Liver (tissue), 9 donors: ENCODE results near the gene MYL7. TPM values are rescaled to one million over a fixed set of nuclear protein-coding genes. Genes with fewer than 3 reads are reported as not detected.

Source experiments
- DNase-seq: peaks from one replicate; pipeline ENCODE4 v3.0.0-alpha.2; 2017; ENCODE audit warnings: low spot score
- H3K27ac ChIP-seq, 2 donors: one replicate each; pipeline ENCODE4 v1.7.0; 2013; ENCODE audit warnings: inconsistent platforms in 2 of 2, low read length in 2 of 2, control low read depth in 1 of 2, low read depth in 1 of 2, mild to moderate bottlenecking in 1 of 2
- H3K27me3 ChIP-seq, 4 donors: one replicate each; pipeline versions ENCODE4 v1.6.1 to v1.7.0; 2013; ENCODE audit warnings: low read length in 3 of 4, inconsistent platforms in 1 of 4, mild to moderate bottlenecking in 1 of 4, moderate library complexity in 1 of 4; ENCODE audit not compliant: control insufficient read depth in 4 of 4, insufficient read depth in 4 of 4
- H3K36me3 ChIP-seq, 4 donors: one replicate each; pipeline versions ENCODE4 v1.6.1 to v1.7.0; 2013; ENCODE audit warnings: low read length in 3 of 4, mild to moderate bottlenecking in 3 of 4, low read depth in 1 of 4, moderate library complexity in 1 of 4; ENCODE audit not compliant: control insufficient read depth in 4 of 4, insufficient read depth in 3 of 4
- H3K4me1 ChIP-seq, 4 donors: one replicate each; pipeline versions ENCODE4 v1.6.1 to v1.7.0; 2013; ENCODE audit warnings: low read length in 3 of 4, mild to moderate bottlenecking in 3 of 4, moderate library complexity in 1 of 4; ENCODE audit not compliant: control insufficient read depth in 4 of 4, insufficient read depth in 4 of 4
- H3K4me3 ChIP-seq, 3 donors: one replicate each; pipeline versions ENCODE4 v1.6.1 to v1.7.0; 2013; ENCODE audit warnings: low read length in 3 of 3, control low read depth in 1 of 3, low read depth in 1 of 3, mild to moderate bottlenecking in 1 of 3
- H3K9ac ChIP-seq, 2 donors: one replicate each; pipeline ENCODE4 v1.7.0; 2013; ENCODE audit warnings: low read length in 2 of 2, mild to moderate bottlenecking in 2 of 2, moderate library complexity in 2 of 2, control low read depth in 1 of 2, low read depth in 1 of 2
- H3K9me3 ChIP-seq, 4 donors: one replicate each; pipeline versions ENCODE4 v1.6.1 to v1.7.0; 2013; ENCODE audit warnings: low read length in 3 of 4; ENCODE audit not compliant: control insufficient read depth in 4 of 4
- ATF3 ChIP-seq: IDR thresholded peaks from 2 replicates; pipeline ENCODE4 v1.6.1; 2016; ENCODE audit warnings: antibody characterized with exemption
- CTCF ChIP-seq: fragments of 150-350 bp; IDR thresholded peaks from 2 replicates; pipeline ENCODE4 v1.5.1; 2017; ENCODE audit warnings: improper control_type of control experiment, low read depth, low read length; ENCODE audit not compliant: missing input control
- EGR1 ChIP-seq, 2 donors: IDR thresholded peaks; 2 replicates each; pipeline ENCODE4 v1.6.1; 2016 to 2018; ENCODE audit warnings: antibody characterized with exemption in 2 of 2, low read depth in 2 of 2
- FOXA1 ChIP-seq: IDR thresholded peaks from 2 replicates; pipeline ENCODE4 v1.6.1; 2016; ENCODE audit warnings: antibody characterized with exemption
- FOXA2 ChIP-seq: IDR thresholded peaks from 2 replicates; pipeline ENCODE4 v1.6.1; 2016; ENCODE audit warnings: antibody characterized with exemption
- GABPA ChIP-seq, 2 donors: IDR thresholded peaks in 1 of 2; conservative IDR thresholded peaks in 1 of 2; 2 replicates each; pipeline ENCODE4 v1.6.1; 2016; ENCODE audit warnings: antibody characterized with exemption in 2 of 2, mild to moderate bottlenecking in 1 of 2, moderate library complexity in 1 of 2
- HNF4A ChIP-seq, 2 donors: conservative IDR thresholded peaks; 2 replicates each; pipeline ENCODE4 v1.6.1; 2016; ENCODE audit warnings: antibody characterized with exemption in 2 of 2, mild to moderate bottlenecking in 2 of 2
- HNF4G ChIP-seq: IDR thresholded peaks from 2 replicates; pipeline ENCODE4 v1.6.1; 2016; ENCODE audit warnings: antibody characterized with exemption
- JUND ChIP-seq, 2 donors: IDR thresholded peaks; 2 replicates each; pipeline ENCODE4 v1.6.1; 2016; ENCODE audit warnings: antibody characterized with exemption in 2 of 2
- MAX ChIP-seq: IDR thresholded peaks from 2 replicates; pipeline ENCODE4 v1.6.1; 2016; ENCODE audit warnings: antibody characterized with exemption
- NR2F2 ChIP-seq: IDR thresholded peaks from 2 replicates; pipeline ENCODE4 v1.6.1; 2016; ENCODE audit warnings: antibody characterized with exemption
- RAD21 ChIP-seq, 2 donors: IDR thresholded peaks; 2 replicates each; pipeline ENCODE4 v1.6.1; 2016; ENCODE audit warnings: antibody characterized with exemption in 2 of 2, mild to moderate bottlenecking in 2 of 2
- RXRA ChIP-seq, 2 donors: IDR thresholded peaks; 2 replicates each; pipeline ENCODE4 v1.6.1; 2017 to 2018; ENCODE audit warnings: antibody characterized with exemption in 2 of 2, mild to moderate bottlenecking in 1 of 2
- SP1 ChIP-seq: IDR thresholded peaks from 2 replicates; pipeline ENCODE4 v1.6.1; 2018; ENCODE audit warnings: antibody characterized with exemption, mild to moderate bottlenecking
- TAF1 ChIP-seq: conservative IDR thresholded peaks from 2 replicates; pipeline ENCODE4 v1.6.1; 2016; ENCODE audit warnings: antibody characterized with exemption, mild to moderate bottlenecking
- YY1 ChIP-seq: IDR thresholded peaks from 2 replicates; pipeline ENCODE4 v1.6.1; 2016; ENCODE audit warnings: antibody characterized with exemption, mild to moderate bottlenecking
- WGBS: extraction: QIAGEN DNeasy Blood & Tissue Kit; methylation state at CpG from one replicate; pipeline ENCODE4 v1.1.7; 2013; 5-methylcytosine and 5-hydroxymethylcytosine counted together
- polyA plus RNA-seq, 2 donors: library from polyadenylated mRNA; stranded (reverse) in 1 of 2; unstranded in 1 of 2; fragments of 200-250 nt in 1 of 2; fragments of >200 nt in 1 of 2; fragmentation: Nextera tagmentation in 1 of 2; extraction: Ambion mirVana in 1 of 2; gene quantifications; one replicate each; pipeline versions ENCODE4 v1.2.1 to v1.2.3, GENCODE V29; 2013 to 2015
- total RNA-seq, 2 donors: library from RNA; depleted of rRNA; stranded (reverse); fragments of >200 nt; gene quantifications; one replicate each; pipeline ENCODE4 v1.2.3, GENCODE V29; 2014
- TF ChIP-seq, protein P1 (sequence below): IDR thresholded peaks from 2 replicates; pipeline ENCODE4 v1.6.1; 2016; ENCODE audit warnings: antibody characterized with exemption, mild to moderate bottlenecking
- TF ChIP-seq, protein P2 (sequence below): IDR thresholded peaks from 2 replicates; pipeline ENCODE4 v1.6.1; 2016; ENCODE audit warnings: antibody characterized with exemption
- donor health status: healthy.
- donor health status: healthy.
- donor health status: healthy.
- donor health status: healthy.
- donor health status: healthy.

Gene MYL7
- total and polyA plus RNA-seq, 4 donors: not detected

- DNase-seq: no peak
- H3K4me1 ChIP-seq: peaks cover 0 to 3% (median 1%) of the 10 kb centered on the region in 4 donors
- H3K27me3 ChIP-seq: no peaks in the 10 kb centered on the region
- no peak overlapping the region for H3K27ac ChIP-seq
- 85% methylated on average over 6 of the region's 6 CpGs for WGBS
- TF ChIP-seq RXRA (IDR thresholded peaks at IDR 0.05) (no peak), HNF4G (no peak), YY1 (no peak), SP1 (no peak), GABPA (IDR thresholded peaks at IDR 0.05 in 1 of 2, conservative IDR thresholded peaks at IDR 0.05 in 1 of 2) (no peak), TAF1 (no peak), HNF4A (conservative IDR thresholded peaks at IDR 0.05) (no peak), FOXA2 (no peak), MAX (no peak), CTCF (no peak), FOXA1 (no peak), NR2F2 (no peak), JUND (IDR thresholded peaks at IDR 0.05) (no peak), EGR1 (IDR thresholded peaks at IDR 0.05; ENCODE audit: low read depth in 2 of 2) (no peak), ATF3 (no peak), RAD21 (IDR thresholded peaks at IDR 0.05) (no peak)
- TF ChIP-seq, protein P1, sequence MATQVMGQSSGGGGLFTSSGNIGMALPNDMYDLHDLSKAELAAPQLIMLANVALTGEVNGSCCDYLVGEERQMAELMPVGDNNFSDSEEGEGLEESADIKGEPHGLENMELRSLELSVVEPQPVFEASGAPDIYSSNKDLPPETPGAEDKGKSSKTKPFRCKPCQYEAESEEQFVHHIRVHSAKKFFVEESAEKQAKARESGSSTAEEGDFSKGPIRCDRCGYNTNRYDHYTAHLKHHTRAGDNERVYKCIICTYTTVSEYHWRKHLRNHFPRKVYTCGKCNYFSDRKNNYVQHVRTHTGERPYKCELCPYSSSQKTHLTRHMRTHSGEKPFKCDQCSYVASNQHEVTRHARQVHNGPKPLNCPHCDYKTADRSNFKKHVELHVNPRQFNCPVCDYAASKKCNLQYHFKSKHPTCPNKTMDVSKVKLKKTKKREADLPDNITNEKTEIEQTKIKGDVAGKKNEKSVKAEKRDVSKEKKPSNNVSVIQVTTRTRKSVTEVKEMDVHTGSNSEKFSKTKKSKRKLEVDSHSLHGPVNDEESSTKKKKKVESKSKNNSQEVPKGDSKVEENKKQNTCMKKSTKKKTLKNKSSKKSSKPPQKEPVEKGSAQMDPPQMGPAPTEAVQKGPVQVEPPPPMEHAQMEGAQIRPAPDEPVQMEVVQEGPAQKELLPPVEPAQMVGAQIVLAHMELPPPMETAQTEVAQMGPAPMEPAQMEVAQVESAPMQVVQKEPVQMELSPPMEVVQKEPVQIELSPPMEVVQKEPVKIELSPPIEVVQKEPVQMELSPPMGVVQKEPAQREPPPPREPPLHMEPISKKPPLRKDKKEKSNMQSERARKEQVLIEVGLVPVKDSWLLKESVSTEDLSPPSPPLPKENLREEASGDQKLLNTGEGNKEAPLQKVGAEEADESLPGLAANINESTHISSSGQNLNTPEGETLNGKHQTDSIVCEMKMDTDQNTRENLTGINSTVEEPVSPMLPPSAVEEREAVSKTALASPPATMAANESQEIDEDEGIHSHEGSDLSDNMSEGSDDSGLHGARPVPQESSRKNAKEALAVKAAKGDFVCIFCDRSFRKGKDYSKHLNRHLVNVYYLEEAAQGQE: no peak
- TF ChIP-seq, protein P2, sequence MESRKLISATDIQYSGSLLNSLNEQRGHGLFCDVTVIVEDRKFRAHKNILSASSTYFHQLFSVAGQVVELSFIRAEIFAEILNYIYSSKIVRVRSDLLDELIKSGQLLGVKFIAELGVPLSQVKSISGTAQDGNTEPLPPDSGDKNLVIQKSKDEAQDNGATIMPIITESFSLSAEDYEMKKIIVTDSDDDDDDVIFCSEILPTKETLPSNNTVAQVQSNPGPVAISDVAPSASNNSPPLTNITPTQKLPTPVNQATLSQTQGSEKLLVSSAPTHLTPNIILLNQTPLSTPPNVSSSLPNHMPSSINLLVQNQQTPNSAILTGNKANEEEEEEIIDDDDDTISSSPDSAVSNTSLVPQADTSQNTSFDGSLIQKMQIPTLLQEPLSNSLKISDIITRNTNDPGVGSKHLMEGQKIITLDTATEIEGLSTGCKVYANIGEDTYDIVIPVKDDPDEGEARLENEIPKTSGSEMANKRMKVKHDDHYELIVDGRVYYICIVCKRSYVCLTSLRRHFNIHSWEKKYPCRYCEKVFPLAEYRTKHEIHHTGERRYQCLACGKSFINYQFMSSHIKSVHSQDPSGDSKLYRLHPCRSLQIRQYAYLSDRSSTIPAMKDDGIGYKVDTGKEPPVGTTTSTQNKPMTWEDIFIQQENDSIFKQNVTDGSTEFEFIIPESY: no peak
- H3K9me3 ChIP-seq: no peaks in the 10 kb centered on the region
- no peak overlapping the region for H3K9ac ChIP-seq
- H3K36me3 ChIP-seq: peaks cover 0 to 8% (median 4%) of the 10 kb centered on the region in 4 donors
- no peak overlapping the region for H3K4me3 ChIP-seq
Measured at GRCh38 chr7:44144426-44144967, 3.4 kb upstream of the MYL7 start.
